AG04450 (cell line): ENCODE data around the gene IL17C. TPM values are rescaled to one million over a fixed set of nuclear protein-coding genes. Genes with fewer than 3 reads are reported as not detected.

ENCODE experiments used
- CTCF ChIA-PET: fragments of 300-600, 350-600 bp; formaldehyde crosslinking; extraction: SDS; loops from one replicate; lab custom pipeline; 2022; ENCODE audit warnings: antibody characterized with exemption, inconsistent platforms; lab: Charles Lee
- POLR2A ChIA-PET: fragments of 350-600 bp; formaldehyde crosslinking; extraction: SDS; loops from one replicate; lab custom pipeline; 2021; ENCODE audit warnings: antibody characterized with exemption, inconsistent platforms; lab: Yijun Ruan, JAX
- DNase-seq: peaks from one replicate; pipeline ENCODE4 v3.0.0-alpha.2; 2011; ENCODE audit warnings: low read depth, low spot score
- H3K27ac ChIP-seq: one replicate; pipeline ENCODE4 v1.5.1; 2012; ENCODE audit warnings: low read depth, low read length, control low read depth
- H3K27me3 ChIP-seq: one replicate; pipeline ENCODE4 v1.6.0; 2012; ENCODE audit warnings: low read length; ENCODE audit not compliant: control insufficient read depth, insufficient read depth
- H3K4me3 ChIP-seq: 2 replicates; pipeline ENCODE4 v1.5.1; 2011; ENCODE audit warnings: mild to moderate bottlenecking, low read depth, low read length, control low read depth
- H3K9me3 ChIP-seq: 2 replicates; pipeline ENCODE4 v1.5.1; 2012; ENCODE audit warnings: low read length; ENCODE audit not compliant: control insufficient read depth, insufficient read depth
- CTCF ChIP-seq: IDR thresholded peaks from 2 replicates; pipeline ENCODE4 v1.5.1; 2011; ENCODE audit warnings: low read depth, low read length, control low read depth, inconsistent platforms
- polyA plus RNA-seq: library from polyadenylated mRNA; depleted of rRNA; stranded (reverse); fragments of >200 nt; gene quantifications from 2 replicates; pipeline ENCODE4 v1.2.3, GENCODE V29; 2011

IL17C gene
- polyA plus RNA-seq, 1 experiment, result not detected

GRCh38 chr16:88613911-88614817 lies 24.2 kb upstream of the IL17C start:
- H3K27me3 ChIP-seq, result no peaks in the 10 kb centered on the region
- H3K4me3 ChIP-seq, result no peak overlapping the region
- no peak overlapping the region for H3K27ac ChIP-seq
- CTCF ChIA-PET, result no interaction called here
- DNase-seq, result no peak
- no peaks in the 10 kb centered on the region for H3K9me3 ChIP-seq
- POLR2A ChIA-PET, result no interaction called here
- no peak for TF ChIP-seq CTCF

DNA sequence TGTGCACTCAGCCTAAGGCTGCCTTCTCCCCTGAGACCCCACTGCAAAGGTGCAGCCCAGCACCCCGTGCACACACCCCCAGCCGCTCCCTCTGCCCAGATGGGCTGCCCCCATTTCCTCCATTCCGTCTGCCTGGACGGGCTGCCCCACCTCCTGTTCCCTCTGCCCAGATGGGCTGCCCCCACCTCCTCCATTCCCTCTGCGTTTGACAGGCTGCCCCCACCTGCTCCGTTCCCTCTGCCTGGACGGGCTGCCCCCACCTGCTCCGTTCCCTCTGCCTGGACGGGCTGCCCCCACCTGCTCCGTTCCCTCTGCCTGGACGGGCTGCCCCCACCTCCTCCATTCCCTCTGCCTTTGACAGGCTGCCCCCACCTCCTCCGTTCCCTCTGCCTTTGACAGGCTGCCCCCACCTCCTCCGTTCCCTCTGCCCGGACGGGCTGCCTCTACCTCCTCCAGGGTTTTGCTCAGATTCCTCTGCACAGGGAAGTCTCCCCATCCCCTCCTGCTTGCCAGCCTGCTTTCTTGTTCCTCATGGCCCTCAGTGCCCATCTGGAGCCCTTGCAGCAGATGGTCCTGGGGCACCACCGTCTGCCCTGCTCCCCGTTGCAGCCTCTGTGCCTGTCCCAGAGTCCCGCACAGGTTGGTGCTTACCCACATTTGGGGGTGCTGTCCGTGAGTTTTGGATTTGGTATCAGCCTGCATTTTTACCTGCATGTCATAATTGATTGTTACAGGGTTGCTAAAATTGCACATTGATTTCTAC lies 23.4 kb upstream of the IL17C start:
- no peak for DNase-seq
- Histone ChIP-seq H3K27ac (no peak overlapping the region), H3K9me3 (no peaks in the 10 kb centered on the region), H3K27me3 (no peaks in the 10 kb centered on the region), H3K4me3 (no peak overlapping the region)
- CTCF ChIA-PET, result no interaction called here
- POLR2A ChIA-PET, result no interaction called here
- no peak for TF ChIP-seq CTCF

- Histone ChIP-seq H3K9me3 (no peaks in the 10 kb centered on the region), H3K4me3 (no peak overlapping the region), H3K27ac (no peak overlapping the region), H3K27me3 (no peaks in the 10 kb centered on the region)
- ChIA-PET CTCF (no interaction called here), POLR2A (no interaction called here)
- no peak for TF ChIP-seq CTCF
- no peak for DNase-seq
Measured at GRCh38 chr16:88616320-88616719, 22.1 kb upstream of the IL17C start.

DNA sequence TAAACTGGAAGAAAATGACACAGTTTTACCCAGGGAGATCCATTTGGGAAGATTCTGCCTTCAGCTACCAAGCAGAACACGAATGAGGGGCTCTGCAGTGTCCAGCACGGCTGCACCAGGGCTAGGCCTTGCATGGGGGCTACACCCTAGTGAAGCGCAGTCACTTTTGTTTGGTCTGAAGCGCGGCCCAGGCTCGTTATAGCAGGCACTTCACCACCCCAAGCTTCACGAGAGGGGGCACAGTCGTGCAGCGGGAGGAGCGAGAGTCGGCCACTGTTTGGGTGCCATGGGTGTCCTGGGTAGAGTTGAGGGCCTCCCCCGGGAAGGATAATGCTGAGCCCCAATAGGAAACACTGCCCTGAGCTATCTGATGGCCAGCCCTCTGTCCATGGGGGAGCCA lies 21.6 kb upstream of the IL17C start:
- DNase-seq, result no peak
- no peaks in the 10 kb centered on the region for H3K9me3 ChIP-seq
- CTCF ChIA-PET, result no interaction called here
- H3K27me3 ChIP-seq, result no peaks in the 10 kb centered on the region
- POLR2A ChIA-PET, result no interaction called here
- no peak for TF ChIP-seq CTCF
- no peak overlapping the region for H3K27ac ChIP-seq
- no peak overlapping the region for H3K4me3 ChIP-seq
